HG02588 (cell line): Measurements from ENCODE around the gene SPSB3.
"Not testable (repeated sequence)": the region's sequence is repeated elsewhere in the genome, so short reads cannot be mapped to it uniquely, and the experiment has no call there.

Source experiments
- ATAC-seq: cut with Tn5 transposase; IDR thresholded peaks from one replicate; pipeline ENCODE4 v1.9.1; 2021; ENCODE audit warnings: mild to moderate bottlenecking, moderate library complexity; ENCODE audit not compliant: unreplicated experiment

SPSB3 gene

GRCh38 chr16:1744338-1744840 lies 38.0 kb downstream of the SPSB3 start:
- ATAC-seq, result no peak

- no peak for ATAC-seq
Observed at GRCh38 chr16:1743376-1744337, 38.7 kb downstream of the SPSB3 start.

GRCh38 chr16:1741553-1742165 lies 40.7 kb downstream of the SPSB3 start:
- no peak for ATAC-seq

GRCh38 chr16:1740781-1741490 lies 41.4 kb downstream of the SPSB3 start:
- ATAC-seq, result no peak

- ATAC-seq, result no peak
Observed at GRCh38 chr16:1740234-1740633, 42.1 kb downstream of the SPSB3 start.

- no peak for ATAC-seq
Observed at GRCh38 chr16:1734816-1735215, 47.6 kb downstream of the SPSB3 start.

- no peak for ATAC-seq
Observed at GRCh38 chr16:1734123-1734522, 48.2 kb downstream of the SPSB3 start.

GRCh38 chr16:1732551-1732987 lies 49.8 kb downstream of the SPSB3 start:
- not testable (repeated sequence) for ATAC-seq

GRCh38 chr16:1732071-1732470 lies 50.3 kb downstream of the SPSB3 start:
- ATAC-seq, result no peak

GRCh38 chr16:1731603-1732002 lies 50.8 kb downstream of the SPSB3 start:
- ATAC-seq, result no peak

GRCh38 chr16:1731073-1731472 lies 51.3 kb downstream of the SPSB3 start:
- ATAC-seq, result no peak

- ATAC-seq, result no peak
Observed at GRCh38 chr16:1729445-1729844, 52.9 kb downstream of the SPSB3 start.

GRCh38 chr16:1729026-1729425 lies 53.3 kb downstream of the SPSB3 start:
- ATAC-seq, result no peak

GRCh38 chr16:1727651-1728624 lies 54.4 kb downstream of the SPSB3 start:
- ATAC-seq, result no peak
